GM12872 (cell line): ENCODE results near the gene TPPP3.

ENCODE experiments used
- TF ChIP-seq, protein P1 (sequence below): IDR thresholded peaks from 3 replicates; pipeline ENCODE4 v1.5.1; 2011; ENCODE audit warnings: low read depth, mild to moderate bottlenecking, low read length, moderate library complexity; ENCODE audit not compliant: insufficient read depth

Gene TPPP3

DNA sequence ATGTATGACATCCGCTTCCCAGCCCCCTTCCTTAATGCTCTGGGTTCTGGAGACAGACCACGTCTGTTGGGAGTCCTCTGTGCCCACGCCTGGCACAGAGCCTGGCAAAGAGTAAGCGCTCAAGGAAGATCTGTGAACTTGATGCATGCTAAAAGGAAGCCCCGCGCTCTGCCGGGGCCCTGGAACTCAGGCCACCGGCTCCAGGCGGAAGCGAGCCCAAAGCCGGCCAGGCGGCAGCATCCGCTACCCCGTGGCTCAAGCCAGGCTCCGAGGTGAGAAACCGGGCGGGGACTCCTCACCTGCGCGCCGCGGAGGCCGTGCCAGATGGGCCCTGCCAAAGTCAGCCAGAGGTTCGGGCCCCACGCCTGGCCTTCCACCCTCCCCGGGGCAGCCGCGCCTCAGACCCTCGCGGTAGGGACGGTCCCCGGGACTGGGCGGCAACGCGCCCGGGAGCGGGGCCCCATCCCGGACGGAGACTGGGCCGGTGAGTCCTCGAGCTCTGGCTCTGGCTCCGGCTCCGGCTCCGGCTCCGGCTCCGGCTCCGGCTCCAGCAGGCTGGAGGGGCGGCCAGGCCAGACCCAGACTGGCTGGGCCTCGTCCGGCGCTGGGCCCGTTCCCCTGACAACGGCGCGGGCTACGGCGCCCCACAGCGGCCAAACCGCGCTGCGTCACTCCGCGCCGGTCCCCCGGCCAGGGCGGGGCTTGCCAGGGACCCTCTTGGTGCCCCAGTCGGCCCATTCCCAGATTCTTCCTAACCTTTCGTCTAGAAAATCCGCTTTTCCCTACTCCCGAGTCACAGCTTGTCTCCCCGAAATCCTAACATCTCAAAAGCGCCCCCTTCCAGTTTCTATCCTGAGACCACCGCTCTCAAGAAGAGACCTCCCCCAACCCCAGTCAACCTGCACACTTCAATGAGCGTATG is 22.8 kb upstream of the TPPP3 start, which contains the start of gene ZDHHC1:
Gene ZDHHC1 (minus strand): TSS at position 606 of the 922 bp plus-strand sequence. CDS start 8,702 bp downstream, outside the sequence.
- TF ChIP-seq, protein P1, sequence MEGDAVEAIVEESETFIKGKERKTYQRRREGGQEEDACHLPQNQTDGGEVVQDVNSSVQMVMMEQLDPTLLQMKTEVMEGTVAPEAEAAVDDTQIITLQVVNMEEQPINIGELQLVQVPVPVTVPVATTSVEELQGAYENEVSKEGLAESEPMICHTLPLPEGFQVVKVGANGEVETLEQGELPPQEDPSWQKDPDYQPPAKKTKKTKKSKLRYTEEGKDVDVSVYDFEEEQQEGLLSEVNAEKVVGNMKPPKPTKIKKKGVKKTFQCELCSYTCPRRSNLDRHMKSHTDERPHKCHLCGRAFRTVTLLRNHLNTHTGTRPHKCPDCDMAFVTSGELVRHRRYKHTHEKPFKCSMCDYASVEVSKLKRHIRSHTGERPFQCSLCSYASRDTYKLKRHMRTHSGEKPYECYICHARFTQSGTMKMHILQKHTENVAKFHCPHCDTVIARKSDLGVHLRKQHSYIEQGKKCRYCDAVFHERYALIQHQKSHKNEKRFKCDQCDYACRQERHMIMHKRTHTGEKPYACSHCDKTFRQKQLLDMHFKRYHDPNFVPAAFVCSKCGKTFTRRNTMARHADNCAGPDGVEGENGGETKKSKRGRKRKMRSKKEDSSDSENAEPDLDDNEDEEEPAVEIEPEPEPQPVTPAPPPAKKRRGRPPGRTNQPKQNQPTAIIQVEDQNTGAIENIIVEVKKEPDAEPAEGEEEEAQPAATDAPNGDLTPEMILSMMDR, result peak; percentile 58

DNA sequence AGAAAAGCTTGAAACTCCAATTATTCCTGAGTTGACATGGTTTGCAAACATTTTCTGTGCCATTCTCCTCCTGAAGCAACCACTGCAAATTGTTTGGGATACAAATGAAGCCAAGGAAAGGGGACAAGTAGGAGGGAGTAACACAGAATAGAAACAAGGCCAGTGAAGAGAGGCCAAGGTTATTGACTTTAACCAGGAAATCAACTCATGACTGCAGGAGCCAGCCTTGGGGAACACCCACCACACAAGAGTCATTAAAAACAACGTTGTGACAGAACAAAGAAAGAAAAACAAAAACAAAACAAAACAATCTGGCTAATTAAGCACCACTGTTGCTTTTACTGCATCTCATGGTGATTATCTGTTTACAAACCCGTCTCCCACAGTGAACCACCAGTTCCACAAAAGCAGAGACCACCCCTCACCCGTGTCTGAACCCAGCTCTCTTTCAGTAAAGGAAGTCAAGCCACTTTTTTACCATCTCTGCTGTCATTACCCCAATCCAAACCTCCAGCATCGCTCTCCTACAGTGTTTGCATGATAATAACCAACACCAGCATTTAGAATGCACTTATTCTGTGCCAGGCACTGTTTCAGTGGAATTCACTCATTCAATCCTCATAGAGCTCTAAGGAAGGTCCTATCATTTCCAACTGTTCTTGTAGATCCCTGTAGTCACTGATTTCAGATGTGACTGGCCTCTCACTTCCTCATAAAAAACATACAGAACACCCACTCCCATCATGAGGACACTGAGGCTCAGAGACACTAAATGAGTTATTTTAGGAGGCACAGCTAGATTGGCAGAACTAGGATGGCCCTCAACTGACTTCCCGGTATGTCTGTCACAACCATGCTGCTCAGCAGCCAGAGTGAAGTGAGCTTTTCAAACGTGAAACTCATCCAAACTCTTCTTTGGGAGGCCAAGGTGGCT is 20.9 kb upstream of the TPPP3 start:
- TF ChIP-seq, protein P1, result no peak

DNA sequence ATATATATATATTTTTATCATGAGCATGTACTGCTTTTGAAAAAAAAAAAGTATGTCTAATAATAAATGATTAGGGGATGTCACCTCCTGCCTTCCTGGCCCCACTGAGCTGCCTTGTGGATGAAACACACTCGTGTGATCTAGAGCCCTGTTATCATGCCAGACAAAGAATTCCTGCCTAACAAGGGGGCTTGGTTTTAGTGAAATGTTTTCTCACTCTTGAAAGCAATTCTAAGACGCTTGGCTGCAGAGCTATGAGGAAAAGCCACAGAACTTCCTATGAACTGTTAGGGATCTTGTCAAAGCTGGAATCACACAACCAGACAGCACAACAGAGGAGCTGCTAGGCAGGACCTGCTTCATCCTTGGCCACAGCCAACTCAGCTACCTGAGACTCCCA is 19.0 kb upstream of the TPPP3 start:
- TF ChIP-seq, protein P1, result no peak

DNA sequence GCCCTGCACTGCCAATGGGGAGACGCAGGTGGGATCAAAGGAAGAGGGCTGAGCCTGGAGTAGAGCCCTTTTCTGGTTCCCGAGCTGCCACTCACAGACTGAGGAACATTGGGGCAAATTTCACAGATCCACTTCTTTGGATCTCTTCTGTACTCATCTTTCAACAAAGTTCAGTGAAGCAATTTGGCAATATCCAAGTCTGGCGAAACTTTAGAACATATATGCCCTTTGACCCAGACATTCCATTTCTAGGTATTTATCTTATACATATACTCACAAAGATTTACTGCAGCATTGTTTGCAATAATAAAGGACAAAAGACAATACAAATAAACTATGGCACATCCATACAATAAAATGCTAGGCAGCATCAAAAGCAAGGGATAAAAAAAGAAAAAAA is 18.0 kb upstream of the TPPP3 start:
- TF ChIP-seq, protein P1, result no peak

DNA sequence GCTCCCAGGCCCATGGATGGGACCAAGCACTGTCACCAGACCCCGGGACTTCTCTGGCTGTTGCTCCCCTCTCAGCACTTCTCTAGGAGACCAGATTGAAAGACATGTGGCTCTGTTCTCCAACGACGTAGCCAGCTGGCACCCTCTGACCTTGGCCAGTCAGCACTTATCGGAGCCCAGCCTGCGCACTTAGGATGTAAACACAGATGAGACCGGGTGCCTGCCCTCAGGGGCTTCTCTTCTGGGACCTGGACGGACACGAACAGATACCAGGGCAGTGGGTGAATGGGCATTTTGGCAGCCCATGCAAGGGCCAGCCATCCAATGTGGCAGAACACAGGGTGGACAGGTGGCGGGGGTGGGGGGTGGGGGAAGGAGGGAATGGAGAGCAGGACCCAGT is 16.3 kb upstream of the TPPP3 start:
- TF ChIP-seq, protein P1, result no peak

DNA sequence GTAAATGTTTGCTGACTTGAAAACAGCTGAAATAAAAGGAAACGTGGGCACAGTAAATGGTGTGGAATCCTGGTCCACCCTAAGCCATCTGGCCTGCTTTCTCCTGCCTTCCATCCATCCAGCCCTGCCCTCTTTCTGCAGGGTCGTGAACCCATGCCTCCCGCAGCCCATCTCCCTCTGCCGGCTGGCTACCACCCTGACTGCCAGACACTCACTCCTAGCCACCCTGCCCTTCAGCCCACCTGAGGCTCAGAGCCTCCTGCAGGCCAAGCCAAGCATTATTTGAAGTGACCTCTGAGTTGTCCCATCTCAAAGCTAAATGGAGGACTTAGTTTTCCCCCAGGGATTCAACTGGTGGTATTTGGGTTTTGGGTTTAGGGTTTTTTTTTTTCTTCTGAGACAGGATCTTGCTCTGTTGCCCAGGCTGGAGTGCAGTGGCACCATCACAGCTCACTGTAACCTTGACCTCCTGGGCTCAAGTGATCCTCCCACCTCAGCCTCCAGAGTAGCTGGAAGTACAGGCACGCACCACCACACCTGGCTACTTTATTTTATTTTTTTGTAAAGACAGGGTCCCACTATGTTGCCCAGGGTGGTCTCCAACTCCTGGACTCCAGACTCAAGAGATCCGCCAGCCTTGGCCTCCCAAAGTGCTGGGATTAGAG is 14.6 kb upstream of the TPPP3 start:
- TF ChIP-seq, protein P1, result 0 out of 3 replicates have a peak, but pooled peaks have one; percentile 6
